HCT116 (cell line): Measurements from ENCODE around the gene SEZ6L2. TPM values are rescaled to one million over a fixed set of nuclear protein-coding genes. Genes with fewer than 3 reads are reported as not detected.
"Not testable (repeated sequence)": the region's sequence is repeated elsewhere in the genome, so short reads cannot be mapped to it uniquely, and the experiment has no call there.

Experiments
- ATAC-seq: fragments of 200-7000 bp; cut with Tn5 transposase; 2 replicates; pipeline ENCODE4 v1.9.1; 2020; ENCODE audit warnings: mild to moderate bottlenecking, moderate library complexity
- BruUV-seq: library from RNA; stranded (reverse); fragments of 400-500 nt; replicated peaks from 2 replicates; lab custom pipeline; 2021; lab: Mats Ljungman, UMichigan
- CTCF ChIA-PET: fragments of 300-600 bp; sonication (Branson Sonifier 250); formaldehyde crosslinking; loops from one replicate; lab custom pipeline; 2021; ENCODE audit warnings: antibody characterized with exemption; lab: Charles Lee
- POLR2A ChIA-PET: fragments of 300-600, 350-600 bp; sonication (Branson Sonifier 250); formaldehyde crosslinking; loops from one replicate; lab custom pipeline; 2021; ENCODE audit warnings: antibody characterized with exemption; lab: Charles Lee
- RAD21 ChIA-PET, 2 experiments: fragments of 300-600 bp; sonication (Branson Sonifier 250); formaldehyde crosslinking; loops; one replicate each; lab custom pipeline; 2023; ENCODE audit warnings: low total read pairs in 2 of 2; ENCODE audit not compliant: uncharacterized antibody in 2 of 2, unreplicated experiment in 2 of 2, low non-redundant PET in 1 of 2; lab: Charles Lee
- DNase-seq: peaks from one replicate; pipeline ENCODE4 v3.0.0-alpha.2; 2010; ENCODE audit warnings: low read depth, low spot score
- H2AFZ ChIP-seq: fragments of 200-600 bp; shearing (Covaris generic), sonication (generic); 2 replicates; pipeline ENCODE4 v1.6.1; 2017; ENCODE audit warnings: low read depth, mixed run types, mixed read lengths, antibody characterized with exemption, low read length; ENCODE audit not compliant: poor library complexity, severe bottlenecking
- H3K27ac ChIP-seq: 2 replicates; pipeline ENCODE4 v1.5.1; 2012; ENCODE audit warnings: low read depth, low read length
- H3K27me3 ChIP-seq: fragments of 200-600 bp; sonication (generic); 2 replicates; pipeline ENCODE4 v1.6.1; 2016; ENCODE audit warnings: mixed run types, low read length, mixed read lengths; ENCODE audit not compliant: insufficient read depth
- H3K36me3 ChIP-seq, 2 experiments: fragments of 200-500 bp in 1 of 2; fragments of 200-600 bp in 1 of 2; sonication (Bioruptor generic) in 1 of 2; sonication (generic) in 1 of 2; 2 replicates each; pipeline versions ENCODE4 v1.5.1 to v1.6.1; 2014 to 2016; ENCODE audit warnings: low read length in 2 of 2, inconsistent platforms in 1 of 2, mixed read lengths in 1 of 2, mixed run types in 1 of 2; ENCODE audit not compliant: insufficient read depth in 2 of 2, control insufficient read depth in 1 of 2
- H3K4me1 ChIP-seq, 2 experiments: fragments of 200-600 bp in 1 of 2; sonication (generic) in 1 of 2; 2 replicates each; pipeline versions ENCODE4 v1.5.1 to v1.6.1; 2012 to 2017; ENCODE audit warnings: low read length in 2 of 2, inconsistent platforms in 1 of 2, mild to moderate bottlenecking in 1 of 2, mixed read lengths in 1 of 2, mixed run types in 1 of 2, moderate library complexity in 1 of 2; ENCODE audit not compliant: insufficient read depth in 2 of 2, control insufficient read depth in 1 of 2
- H3K4me2 ChIP-seq: fragments of 200-600 bp; sonication (generic); 2 replicates; pipeline ENCODE4 v1.6.1; 2017; ENCODE audit warnings: mixed run types, low read length, mixed read lengths
- H3K4me3 ChIP-seq, 2 experiments: fragments of 200-600 bp in 1 of 2; sonication (generic) in 1 of 2; replicated peaks in 1 of 2; 2 replicates each; pipeline ENCODE4 v1.5.1; 2011 to 2016; ENCODE audit warnings: low read length in 2 of 2, control low read depth in 1 of 2, low read depth in 1 of 2, mild to moderate bottlenecking in 1 of 2, mixed read lengths in 1 of 2, mixed run types in 1 of 2
- H3K79me2 ChIP-seq: fragments of 200-600 bp; sonication (generic); 2 replicates; pipeline ENCODE4 v1.6.1; 2017; ENCODE audit warnings: mild to moderate bottlenecking, mixed run types, low read length, moderate library complexity, mixed read lengths; ENCODE audit not compliant: insufficient read depth
- H3K9ac ChIP-seq: fragments of 200-600 bp; sonication (generic); 2 replicates; pipeline ENCODE4 v1.6.1; 2016; ENCODE audit warnings: low read length, mixed read lengths
- H3K9me2 ChIP-seq: fragments of 200-600 bp; sonication (generic), shearing (Covaris generic); 2 replicates; pipeline ENCODE4 v1.6.1; 2017; ENCODE audit warnings: mixed run types, mild to moderate bottlenecking, moderate library complexity; ENCODE audit not compliant: insufficient read depth
- H3K9me3 ChIP-seq, 2 experiments: fragments of 200-500 bp in 1 of 2; fragments of 200-600 bp in 1 of 2; sonication (Bioruptor generic) in 1 of 2; sonication (generic) in 1 of 2; 2 replicates each; pipeline ENCODE4 v1.6.1; 2014 to 2017; ENCODE audit warnings: low read length in 2 of 2, mixed read lengths in 2 of 2, inconsistent platforms in 1 of 2, low read depth in 1 of 2, mild to moderate bottlenecking in 1 of 2, mixed run types in 1 of 2, moderate library complexity in 1 of 2; ENCODE audit not compliant: control insufficient read depth in 1 of 2, insufficient read depth in 1 of 2
- H4K20me1 ChIP-seq: fragments of 200-600 bp; sonication (generic), shearing (Covaris generic); 2 replicates; pipeline ENCODE4 v1.6.1; 2017; ENCODE audit warnings: mixed run types, mild to moderate bottlenecking, moderate library complexity; ENCODE audit not compliant: insufficient read depth
- CBX3 ChIP-seq: IDR thresholded peaks from 2 replicates; pipeline ENCODE4 v1.6.1; 2012; ENCODE audit warnings: low read depth
- CEBPB ChIP-seq: IDR thresholded peaks from 2 replicates; pipeline ENCODE4 v1.6.1; 2012; ENCODE audit warnings: low read depth
- EZH2 ChIP-seq: fragments of 200-600 bp; sonication (generic); IDR thresholded peaks from 2 replicates; pipeline ENCODE4 v1.6.1; 2017; ENCODE audit warnings: antibody characterized with exemption, mixed run types
- EZH2phosphoT487 ChIP-seq: fragments of 200-600 bp; IDR thresholded peaks from 2 replicates; pipeline ENCODE4 v1.6.1; 2018; ENCODE audit warnings: antibody characterized with exemption, borderline replicate concordance
- RAD21 ChIP-seq: IDR thresholded peaks from 2 replicates; pipeline ENCODE4 v1.6.1; 2012; ENCODE audit warnings: low read depth, mild to moderate bottlenecking
- SIN3A ChIP-seq: IDR thresholded peaks from 2 replicates; pipeline ENCODE4 v1.6.1; 2012; ENCODE audit warnings: low read depth
- SRF ChIP-seq: IDR thresholded peaks from 2 replicates; pipeline ENCODE4 v1.6.1; 2012; ENCODE audit warnings: low read depth
- intact Hi-C: fragments of 100-400 bp; cut with micrococcal nuclease; formaldehyde crosslinking; loops from 2 replicates; pipeline ENCODE4 v1.10.0; 2022
- total RNA-seq: library from RNA; stranded (reverse); gene quantifications from one replicate; pipeline ENCODE4 v1.2.1, GENCODE V29; 2021; ENCODE audit not compliant: unreplicated experiment
- TF ChIP-seq, protein P1 (sequence below), 3 experiments: fragments of 200-600 bp in 1 of 3; sonication (generic) in 1 of 3; IDR thresholded peaks in 2 of 3; conservative IDR thresholded peaks in 1 of 3; 2 replicates each; pipeline ENCODE4 v1.5.1; 2012 to 2017; ENCODE audit warnings: low read depth in 2 of 3, low read length in 2 of 3, antibody characterized with exemption in 1 of 3, borderline replicate concordance in 1 of 3, control low read depth in 1 of 3, mild to moderate bottlenecking in 1 of 3, mixed read lengths in 1 of 3, mixed run types in 1 of 3, moderate library complexity in 1 of 3; ENCODE audit not compliant: insufficient read depth in 1 of 3
- TF ChIP-seq, protein P2 (sequence below): IDR thresholded peaks from 2 replicates; pipeline ENCODE4 v1.6.1; 2012; ENCODE audit warnings: low read depth

The SEZ6L2 gene
- total RNA-seq, 1 experiment from 2014 or later: 49.3 TPM

DNA sequence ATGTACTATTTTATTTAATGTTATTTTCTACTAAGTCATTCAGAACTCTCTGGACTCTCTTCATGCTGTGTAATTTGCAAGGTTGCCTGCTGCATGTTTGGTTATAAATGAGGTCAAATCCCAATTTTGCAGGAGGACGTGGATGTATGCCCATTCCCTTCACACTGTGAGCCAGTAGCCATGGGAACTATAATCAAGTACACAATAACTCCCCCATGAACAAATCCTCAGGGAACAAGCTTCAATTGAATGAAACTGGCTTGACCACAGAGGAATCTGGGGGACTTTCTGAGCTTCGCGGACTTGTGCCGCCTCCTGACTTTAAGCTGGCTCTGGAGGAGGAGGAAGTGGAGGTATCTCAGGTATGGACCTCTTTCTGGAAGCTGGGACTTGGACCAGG lies 41.3 kb upstream of the SEZ6L2 start:
- H3K4me2 ChIP-seq: no peak overlapping the region
- no peak overlapping the region for H3K9ac ChIP-seq
- H3K27me3 ChIP-seq: no peaks in the 10 kb centered on the region
- intact Hi-C loops: no loop called here
- peaks cover 25 to 33% of the 10 kb centered on the region in 2 experiments for H3K4me1 ChIP-seq
- ATAC-seq: no peak
- H3K79me2 ChIP-seq: no peaks in the 10 kb centered on the region
- H4K20me1 ChIP-seq: no peaks in the 10 kb centered on the region
- no TSS peak for BruUV-seq
- H3K9me3 ChIP-seq: no peaks in the 10 kb centered on the region
- RAD21 ChIA-PET: no interaction called here
- DNase-seq: no peak
- POLR2A ChIA-PET: no interaction called here
- H2AFZ ChIP-seq: no peak overlapping the region
- no peaks in the 10 kb centered on the region for H3K9me2 ChIP-seq
- H3K27ac ChIP-seq: no peak overlapping the region
- H3K4me3 ChIP-seq: no peak overlapping the region
- CTCF ChIA-PET: no interaction called here
- TF ChIP-seq SRF (no peak), CBX3 (no peak), EZH2 (no peak), SIN3A (no peak), EZH2phosphoT487 (no peak), RAD21 (no peak), CEBPB (no peak)
- TF ChIP-seq, protein P1, sequence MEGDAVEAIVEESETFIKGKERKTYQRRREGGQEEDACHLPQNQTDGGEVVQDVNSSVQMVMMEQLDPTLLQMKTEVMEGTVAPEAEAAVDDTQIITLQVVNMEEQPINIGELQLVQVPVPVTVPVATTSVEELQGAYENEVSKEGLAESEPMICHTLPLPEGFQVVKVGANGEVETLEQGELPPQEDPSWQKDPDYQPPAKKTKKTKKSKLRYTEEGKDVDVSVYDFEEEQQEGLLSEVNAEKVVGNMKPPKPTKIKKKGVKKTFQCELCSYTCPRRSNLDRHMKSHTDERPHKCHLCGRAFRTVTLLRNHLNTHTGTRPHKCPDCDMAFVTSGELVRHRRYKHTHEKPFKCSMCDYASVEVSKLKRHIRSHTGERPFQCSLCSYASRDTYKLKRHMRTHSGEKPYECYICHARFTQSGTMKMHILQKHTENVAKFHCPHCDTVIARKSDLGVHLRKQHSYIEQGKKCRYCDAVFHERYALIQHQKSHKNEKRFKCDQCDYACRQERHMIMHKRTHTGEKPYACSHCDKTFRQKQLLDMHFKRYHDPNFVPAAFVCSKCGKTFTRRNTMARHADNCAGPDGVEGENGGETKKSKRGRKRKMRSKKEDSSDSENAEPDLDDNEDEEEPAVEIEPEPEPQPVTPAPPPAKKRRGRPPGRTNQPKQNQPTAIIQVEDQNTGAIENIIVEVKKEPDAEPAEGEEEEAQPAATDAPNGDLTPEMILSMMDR (IDR thresholded peaks at IDR 0.05 in 2 of 3, conservative IDR thresholded peaks at IDR 0.05 in 1 of 3; ENCODE audit: borderline replicate concordance in 1 of 3, insufficient read depth in 1 of 3, low read depth in 2 of 3, low read length in 2 of 3): no peak
- TF ChIP-seq, protein P2, sequence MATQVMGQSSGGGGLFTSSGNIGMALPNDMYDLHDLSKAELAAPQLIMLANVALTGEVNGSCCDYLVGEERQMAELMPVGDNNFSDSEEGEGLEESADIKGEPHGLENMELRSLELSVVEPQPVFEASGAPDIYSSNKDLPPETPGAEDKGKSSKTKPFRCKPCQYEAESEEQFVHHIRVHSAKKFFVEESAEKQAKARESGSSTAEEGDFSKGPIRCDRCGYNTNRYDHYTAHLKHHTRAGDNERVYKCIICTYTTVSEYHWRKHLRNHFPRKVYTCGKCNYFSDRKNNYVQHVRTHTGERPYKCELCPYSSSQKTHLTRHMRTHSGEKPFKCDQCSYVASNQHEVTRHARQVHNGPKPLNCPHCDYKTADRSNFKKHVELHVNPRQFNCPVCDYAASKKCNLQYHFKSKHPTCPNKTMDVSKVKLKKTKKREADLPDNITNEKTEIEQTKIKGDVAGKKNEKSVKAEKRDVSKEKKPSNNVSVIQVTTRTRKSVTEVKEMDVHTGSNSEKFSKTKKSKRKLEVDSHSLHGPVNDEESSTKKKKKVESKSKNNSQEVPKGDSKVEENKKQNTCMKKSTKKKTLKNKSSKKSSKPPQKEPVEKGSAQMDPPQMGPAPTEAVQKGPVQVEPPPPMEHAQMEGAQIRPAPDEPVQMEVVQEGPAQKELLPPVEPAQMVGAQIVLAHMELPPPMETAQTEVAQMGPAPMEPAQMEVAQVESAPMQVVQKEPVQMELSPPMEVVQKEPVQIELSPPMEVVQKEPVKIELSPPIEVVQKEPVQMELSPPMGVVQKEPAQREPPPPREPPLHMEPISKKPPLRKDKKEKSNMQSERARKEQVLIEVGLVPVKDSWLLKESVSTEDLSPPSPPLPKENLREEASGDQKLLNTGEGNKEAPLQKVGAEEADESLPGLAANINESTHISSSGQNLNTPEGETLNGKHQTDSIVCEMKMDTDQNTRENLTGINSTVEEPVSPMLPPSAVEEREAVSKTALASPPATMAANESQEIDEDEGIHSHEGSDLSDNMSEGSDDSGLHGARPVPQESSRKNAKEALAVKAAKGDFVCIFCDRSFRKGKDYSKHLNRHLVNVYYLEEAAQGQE: no peak
- TF ChIP-seq, all 23 proteins: peak for 0
- no peaks in the 10 kb centered on the region for H3K36me3 ChIP-seq

DNA sequence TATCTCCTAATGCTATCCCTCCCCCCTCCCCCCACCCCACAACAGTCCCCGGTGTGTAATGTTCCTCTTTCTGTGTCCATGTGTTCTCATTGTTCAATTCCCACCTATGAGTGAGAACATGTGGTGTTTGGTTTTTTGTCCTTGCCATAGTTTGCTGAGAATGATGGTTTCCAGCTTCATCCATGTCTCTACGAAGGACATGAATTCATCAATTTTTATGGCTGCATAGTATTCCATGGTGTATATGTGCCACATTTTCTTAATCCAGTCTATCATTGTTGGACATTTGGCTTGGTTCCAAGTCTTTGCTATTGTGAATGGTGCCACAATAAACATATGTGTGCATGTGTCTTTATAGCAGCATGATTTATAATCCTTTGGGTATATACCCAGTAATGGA lies 32.4 kb upstream of the SEZ6L2 start:
- ATAC-seq, H3K27me3 ChIP-seq, DNase-seq, POLR2A ChIA-PET, H3K9ac ChIP-seq, H2AFZ ChIP-seq, BruUV-seq, H3K36me3 ChIP-seq, H3K9me3 ChIP-seq, intact Hi-C loops, RAD21 ChIA-PET, H3K4me1 ChIP-seq, H3K4me3 ChIP-seq, CTCF ChIA-PET, H3K27ac ChIP-seq, H4K20me1 ChIP-seq, H3K79me2 ChIP-seq, H3K9me2 ChIP-seq, H3K4me2 ChIP-seq: not testable (repeated sequence)
